WTC11 (cell line): ENCODE results near the gene VSIR. TPM values are rescaled to one million over a fixed set of nuclear protein-coding genes. Genes with fewer than 3 reads are reported as not detected.

Source experiments
- ATAC-seq: fragments of 200-7000 bp; cut with Tn5 transposase; 2 replicates; pipeline ENCODE4 v1.10.0; 2021; ENCODE audit warnings: mild to moderate bottlenecking, moderate library complexity
- CTCF ChIA-PET: fragments of 300-600 bp; sonication (Branson Sonifier 250); formaldehyde crosslinking; loops from one replicate; lab custom pipeline; 2021; ENCODE audit warnings: antibody characterized with exemption; lab: Charles Lee
- POLR2A ChIA-PET: fragments of 350-600 bp; sonication (Branson Sonifier 250); formaldehyde crosslinking; loops from one replicate; lab custom pipeline; 2021; ENCODE audit warnings: antibody characterized with exemption; lab: Charles Lee
- DNase-seq: peaks from one replicate; pipeline ENCODE4 v3.0.0; 2021; ENCODE audit warnings: low spot score
- H3K27ac Mint-ChIP-seq: 2 replicates; pipeline ENCODE4 v1.8.0; 2021; ENCODE audit warnings: mixed read lengths
- H3K27me3 Mint-ChIP-seq: 2 replicates; pipeline ENCODE4 v1.8.0; 2021; ENCODE audit warnings: low read depth, mild to moderate bottlenecking, moderate library complexity, mixed read lengths
- H3K36me3 Mint-ChIP-seq: 2 replicates; pipeline ENCODE4 v1.8.0; 2021; ENCODE audit warnings: mixed read lengths
- H3K4me1 Mint-ChIP-seq: 2 replicates; pipeline ENCODE4 v1.8.0; 2022; ENCODE audit warnings: mixed read lengths
- H3K4me3 Mint-ChIP-seq: 2 replicates; pipeline ENCODE4 v1.8.0; 2021; ENCODE audit warnings: mild to moderate bottlenecking, moderate library complexity, mixed read lengths
- H3K9me3 Mint-ChIP-seq: 2 replicates; pipeline ENCODE4 v1.8.0; 2021; ENCODE audit warnings: mixed read lengths
- ATF6 ChIP-seq: sonication (generic); formaldehyde crosslinking; IDR thresholded peaks from 2 replicates; pipeline ENCODE4 v1.8.1; 2023; ENCODE audit warnings: mild to moderate bottlenecking, missing genetic modification reagents
- CREB1 ChIP-seq: sonication (generic); formaldehyde crosslinking; IDR thresholded peaks from 2 replicates; pipeline ENCODE4 v1.8.0; 2023; ENCODE audit warnings: mild to moderate bottlenecking, missing genetic modification reagents
- E2F5 ChIP-seq: sonication (generic); formaldehyde crosslinking; IDR thresholded peaks from 2 replicates; pipeline ENCODE4 v1.8.1; 2022; ENCODE audit warnings: mild to moderate bottlenecking, moderate library complexity, missing genetic modification reagents
- ELF4 ChIP-seq: sonication (generic); formaldehyde crosslinking; IDR thresholded peaks from 2 replicates; pipeline ENCODE4 v1.8.1; 2022; ENCODE audit warnings: low read depth, mild to moderate bottlenecking, moderate library complexity, missing genetic modification reagents
- FOXJ3 ChIP-seq: sonication (generic); formaldehyde crosslinking; IDR thresholded peaks from 2 replicates; pipeline ENCODE4 v1.9.0; 2021; ENCODE audit warnings: missing genetic modification reagents, mild to moderate bottlenecking, borderline replicate concordance
- FOXP1 ChIP-seq: sonication (generic); formaldehyde crosslinking; IDR thresholded peaks from 2 replicates; pipeline ENCODE4 v1.8.0; 2022; ENCODE audit warnings: missing genetic modification reagents, mild to moderate bottlenecking, moderate library complexity, borderline replicate concordance
- GTF2I ChIP-seq: fragments of 250-450 bp; sonication (Bioruptor Pico); conservative IDR thresholded peaks from 2 replicates; pipeline ENCODE4 v1.4.0; 2021; ENCODE audit warnings: mild to moderate bottlenecking
- IRF2 ChIP-seq: sonication (generic); formaldehyde crosslinking; IDR thresholded peaks from 2 replicates; pipeline ENCODE4 v1.8.0; 2022; ENCODE audit warnings: low read depth, missing genetic modification reagents, borderline replicate concordance
- JUN ChIP-seq: sonication (generic); formaldehyde crosslinking; IDR thresholded peaks from 2 replicates; pipeline ENCODE4 v1.8.0; 2023; ENCODE audit warnings: mild to moderate bottlenecking, missing genetic modification reagents
- MAX ChIP-seq: sonication (generic); formaldehyde crosslinking; IDR thresholded peaks from 2 replicates; pipeline ENCODE4 v1.8.0; 2022; ENCODE audit warnings: mild to moderate bottlenecking, missing genetic modification reagents
- MLX ChIP-seq: sonication (generic); formaldehyde crosslinking; IDR thresholded peaks from 2 replicates; pipeline ENCODE4 v1.8.1; 2023; ENCODE audit warnings: mild to moderate bottlenecking, missing genetic modification reagents, moderate library complexity
- MYBL2 ChIP-seq: sonication (generic); formaldehyde crosslinking; IDR thresholded peaks from 2 replicates; pipeline ENCODE4 v1.8.1; 2023; ENCODE audit warnings: mild to moderate bottlenecking, moderate library complexity, missing genetic modification reagents
- NR1H2 ChIP-seq: sonication (generic); formaldehyde crosslinking; IDR thresholded peaks from 2 replicates; pipeline ENCODE4 v1.9.0; 2021; ENCODE audit warnings: mild to moderate bottlenecking, moderate library complexity, missing genetic modification reagents
- NR3C1 ChIP-seq: sonication (generic); formaldehyde crosslinking; conservative IDR thresholded peaks from 2 replicates; pipeline ENCODE4 v1.8.1; 2023; ENCODE audit warnings: low read depth, mild to moderate bottlenecking, missing genetic modification reagents
- PRRX2 ChIP-seq: fragments of 250-450 bp; sonication (Bioruptor Pico); IDR thresholded peaks from 2 replicates; pipeline ENCODE4 v1.8.0; 2021; ENCODE audit warnings: mild to moderate bottlenecking
- SOX15 ChIP-seq: fragments of 250-450 bp; sonication (Bioruptor Pico); IDR thresholded peaks from 2 replicates; pipeline ENCODE4 v1.9.0; 2021; ENCODE audit warnings: mild to moderate bottlenecking
- TCF7 ChIP-seq: sonication (generic); formaldehyde crosslinking; IDR thresholded peaks from 2 replicates; pipeline ENCODE4 v1.8.0; 2022; ENCODE audit warnings: mild to moderate bottlenecking, low read depth, missing genetic modification reagents, moderate library complexity
- ZMAT4 ChIP-seq: fragments of 250-450 bp; sonication (Bioruptor Pico); IDR thresholded peaks from 2 replicates; pipeline ENCODE4 v1.9.0; 2021; ENCODE audit warnings: mild to moderate bottlenecking
- ZNF121 ChIP-seq: sonication (generic); formaldehyde crosslinking; IDR thresholded peaks from 2 replicates; pipeline ENCODE4 v1.8.0; 2023; ENCODE audit warnings: missing genetic modification reagents
- ZNF317 ChIP-seq: sonication (generic); formaldehyde crosslinking; IDR thresholded peaks from 2 replicates; pipeline ENCODE4 v1.8.1; 2023; ENCODE audit warnings: low read depth, mild to moderate bottlenecking, moderate library complexity, missing genetic modification reagents, borderline replicate concordance
- ZNF423 ChIP-seq: fragments of 250-450 bp; sonication (Bioruptor Pico); IDR thresholded peaks from 2 replicates; pipeline ENCODE4 v2.1.2; 2022; ENCODE audit warnings: mild to moderate bottlenecking, moderate library complexity
- total RNA-seq: library from RNA; stranded (reverse); gene quantifications from 3 replicates; pipeline ENCODE4 v1.2.3, GENCODE V29; 2021
- TF ChIP-seq, protein P1 (sequence below): fragments of 250-450 bp; sonication (Bioruptor Pico); IDR thresholded peaks from 2 replicates; pipeline ENCODE4 v1.8.0; 2021; ENCODE audit warnings: mild to moderate bottlenecking
- TF ChIP-seq, protein P2 (sequence below): sonication (generic); formaldehyde crosslinking; conservative IDR thresholded peaks from 2 replicates; pipeline ENCODE4 v1.8.1; 2023; ENCODE audit warnings: mild to moderate bottlenecking, low read depth, missing genetic modification reagents, moderate library complexity
- TF ChIP-seq, protein P3 (sequence below): sonication (generic); formaldehyde crosslinking; IDR thresholded peaks from 2 replicates; pipeline ENCODE4 v1.8.1; 2023; ENCODE audit warnings: mild to moderate bottlenecking, moderate library complexity, missing genetic modification reagents

Gene VSIR
- total RNA-seq, 1 experiment from 2014 or later: 0.74 TPM

GRCh38 chr10:71700731-71701368, 72.5 kb downstream of the VSIR start (continued):
- TF ChIP-seq ELF4 (CRISPR knock-in tag): no peak
- TF ChIP-seq MAX (CRISPR knock-in tag): no peak
- TF ChIP-seq MYBL2 (CRISPR knock-in tag): no peak
- no peak for TF ChIP-seq FOXP1 (CRISPR knock-in tag)
- TF ChIP-seq, protein P1, sequence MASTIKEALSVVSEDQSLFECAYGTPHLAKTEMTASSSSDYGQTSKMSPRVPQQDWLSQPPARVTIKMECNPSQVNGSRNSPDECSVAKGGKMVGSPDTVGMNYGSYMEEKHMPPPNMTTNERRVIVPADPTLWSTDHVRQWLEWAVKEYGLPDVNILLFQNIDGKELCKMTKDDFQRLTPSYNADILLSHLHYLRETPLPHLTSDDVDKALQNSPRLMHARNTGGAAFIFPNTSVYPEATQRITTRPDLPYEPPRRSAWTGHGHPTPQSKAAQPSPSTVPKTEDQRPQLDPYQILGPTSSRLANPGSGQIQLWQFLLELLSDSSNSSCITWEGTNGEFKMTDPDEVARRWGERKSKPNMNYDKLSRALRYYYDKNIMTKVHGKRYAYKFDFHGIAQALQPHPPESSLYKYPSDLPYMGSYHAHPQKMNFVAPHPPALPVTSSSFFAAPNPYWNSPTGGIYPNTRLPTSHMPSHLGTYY (CRISPR knock-in tag): no peak
- TF ChIP-seq ZMAT4 (CRISPR knock-in tag): no peak
- no peak for TF ChIP-seq ZNF121 (CRISPR knock-in tag)
- TF ChIP-seq GTF2I (CRISPR knock-in tag): no peak
- no peak for TF ChIP-seq IRF2
- TF ChIP-seq ZNF317: no peak
- TF ChIP-seq ZNF423 (CRISPR knock-in tag): no peak
- no peak for TF ChIP-seq SOX15 (CRISPR knock-in tag)

DNA sequence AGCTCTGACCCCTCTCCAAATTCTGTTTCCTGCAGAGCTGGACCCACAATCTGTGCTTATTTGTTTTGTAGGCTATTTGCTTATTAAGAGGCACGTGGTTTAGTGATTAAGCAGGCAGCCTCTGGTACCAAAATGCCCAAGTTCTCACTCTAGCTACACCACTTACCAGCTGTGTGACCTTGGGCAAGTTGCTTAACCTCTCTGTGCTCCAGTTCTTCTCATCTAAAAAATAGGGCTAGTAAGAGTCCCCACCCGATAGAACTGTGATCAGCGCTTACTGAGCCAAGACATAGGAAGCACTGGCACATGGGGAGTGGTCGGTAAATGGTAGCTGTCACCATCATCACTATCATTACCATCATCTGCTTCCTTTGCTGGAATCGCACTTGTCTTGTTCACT, 74.6 kb downstream of the VSIR start:
- ChIA-PET POLR2A (no interaction called here), CTCF (interaction anchor here (0.7 to 8.3 kb wide), 14 partner anchors 8 to 1606 kb away, joined by 3 to 158 read pairs (median 6); partner anchors contain the start of genes CDH23 and SLC29A3)
- no peak overlapping the region for H3K4me3 Mint-ChIP-seq
- H3K4me1 Mint-ChIP-seq: no peaks in the 10 kb centered on the region
- TF ChIP-seq, protein P2, sequence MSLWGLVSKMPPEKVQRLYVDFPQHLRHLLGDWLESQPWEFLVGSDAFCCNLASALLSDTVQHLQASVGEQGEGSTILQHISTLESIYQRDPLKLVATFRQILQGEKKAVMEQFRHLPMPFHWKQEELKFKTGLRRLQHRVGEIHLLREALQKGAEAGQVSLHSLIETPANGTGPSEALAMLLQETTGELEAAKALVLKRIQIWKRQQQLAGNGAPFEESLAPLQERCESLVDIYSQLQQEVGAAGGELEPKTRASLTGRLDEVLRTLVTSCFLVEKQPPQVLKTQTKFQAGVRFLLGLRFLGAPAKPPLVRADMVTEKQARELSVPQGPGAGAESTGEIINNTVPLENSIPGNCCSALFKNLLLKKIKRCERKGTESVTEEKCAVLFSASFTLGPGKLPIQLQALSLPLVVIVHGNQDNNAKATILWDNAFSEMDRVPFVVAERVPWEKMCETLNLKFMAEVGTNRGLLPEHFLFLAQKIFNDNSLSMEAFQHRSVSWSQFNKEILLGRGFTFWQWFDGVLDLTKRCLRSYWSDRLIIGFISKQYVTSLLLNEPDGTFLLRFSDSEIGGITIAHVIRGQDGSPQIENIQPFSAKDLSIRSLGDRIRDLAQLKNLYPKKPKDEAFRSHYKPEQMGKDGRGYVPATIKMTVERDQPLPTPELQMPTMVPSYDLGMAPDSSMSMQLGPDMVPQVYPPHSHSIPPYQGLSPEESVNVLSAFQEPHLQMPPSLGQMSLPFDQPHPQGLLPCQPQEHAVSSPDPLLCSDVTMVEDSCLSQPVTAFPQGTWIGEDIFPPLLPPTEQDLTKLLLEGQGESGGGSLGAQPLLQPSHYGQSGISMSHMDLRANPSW (CRISPR knock-in tag): no peak
- TF ChIP-seq ATF6 (no peak), JUN (CRISPR knock-in tag) (no peak), NR1H2 (CRISPR knock-in tag) (no peak), ZNF423 (CRISPR knock-in tag) (no peak), TCF7 (CRISPR knock-in tag) (no peak), CREB1 (no peak), PRRX2 (no peak), E2F5 (CRISPR knock-in tag) (no peak), FOXJ3 (CRISPR knock-in tag) (no peak), MLX (CRISPR knock-in tag) (no peak), MYBL2 (CRISPR knock-in tag) (no peak), NR3C1 (CRISPR knock-in tag) (no peak)
- TF ChIP-seq, protein P3, sequence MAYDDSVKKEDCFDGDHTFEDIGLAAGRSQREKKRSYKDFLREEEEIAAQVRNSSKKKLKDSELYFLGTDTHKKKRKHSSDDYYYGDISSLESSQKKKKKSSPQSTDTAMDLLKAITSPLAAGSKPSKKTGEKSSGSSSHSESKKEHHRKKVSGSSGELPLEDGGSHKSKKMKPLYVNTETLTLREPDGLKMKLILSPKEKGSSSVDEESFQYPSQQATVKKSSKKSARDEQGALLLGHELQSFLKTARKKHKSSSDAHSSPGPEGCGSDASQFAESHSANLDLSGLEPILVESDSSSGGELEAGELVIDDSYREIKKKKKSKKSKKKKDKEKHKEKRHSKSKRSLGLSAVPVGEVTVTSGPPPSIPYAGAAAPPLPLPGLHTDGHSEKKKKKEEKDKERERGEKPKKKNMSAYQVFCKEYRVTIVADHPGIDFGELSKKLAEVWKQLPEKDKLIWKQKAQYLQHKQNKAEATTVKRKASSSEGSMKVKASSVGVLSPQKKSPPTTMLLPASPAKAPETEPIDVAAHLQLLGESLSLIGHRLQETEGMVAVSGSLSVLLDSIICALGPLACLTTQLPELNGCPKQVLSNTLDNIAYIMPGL (CRISPR knock-in tag): no peak
- no peaks in the 10 kb centered on the region; the same call in 1 of the 2 replicates for H3K27me3 Mint-ChIP-seq
- no peak overlapping the region for H3K27ac Mint-ChIP-seq
- ATAC-seq (no peak), DNase-seq (no peak)
- no peaks in the 10 kb centered on the region for H3K9me3 Mint-ChIP-seq
- no peaks in the 10 kb centered on the region for H3K36me3 Mint-ChIP-seq
